ENCODE data around the gene ZNF423. TPM values are rescaled to one million over a fixed set of nuclear protein-coding genes. Genes with fewer than 3 reads are reported as not detected.

ZNF423 gene
- total and polyA plus RNA-seq, 2 experiments from 2014 or later: 14.9 to 41.8 TPM

DNA sequence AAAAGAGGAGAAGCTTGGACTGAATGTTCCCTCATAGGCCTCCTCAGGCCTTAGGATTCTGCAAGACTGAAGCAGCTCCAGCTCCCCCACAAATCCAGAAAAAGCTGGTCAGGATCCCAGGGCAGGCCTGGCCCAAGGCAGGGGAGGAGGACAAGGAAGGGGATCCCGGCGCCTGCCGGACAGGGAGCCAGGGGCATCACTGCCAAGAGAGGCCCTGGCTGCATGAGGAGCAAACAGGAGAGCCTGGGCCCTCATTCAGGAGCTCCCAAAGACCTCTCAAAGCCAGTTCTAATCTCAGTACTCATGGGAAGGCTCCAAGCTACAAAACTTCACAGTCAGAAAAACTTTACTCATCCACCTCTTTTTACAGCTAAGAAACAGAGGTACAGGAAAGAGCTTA, 67.3 kb downstream of the ZNF423 start:
- Mint-ChIP-seq H3K4me3 (no peak overlapping the region), H3K9me3 (no peaks in the 10 kb centered on the region; the same call in 2 of the 3 replicates), H3K4me1 (peaks cover 31% of the 10 kb centered on the region), H3K27me3 (ENCODE audit: insufficient read depth, low read depth, poor library complexity) (peaks cover 11% of the 10 kb centered on the region), H3K27ac (no peak overlapping the region), H3K36me3 (ENCODE audit: low read depth) (peaks cover 9% of the 10 kb centered on the region; the same call in 2 of the 3 replicates)
- Histone ChIP-seq H3K9me2 (ENCODE audit: insufficient read depth) (no peaks in the 10 kb centered on the region), H3K4me3 (no peak overlapping the region), H3K4me2 (no peak overlapping the region), H3F3A (replicated peaks; ENCODE audit: low read depth) (no peaks in the 10 kb centered on the region), H3K27ac (ENCODE audit: low read depth) (no peak overlapping the region), H3K27me3 (ENCODE audit: insufficient read depth) (no peaks in the 10 kb centered on the region), H3K36me3 (ENCODE audit: insufficient read depth) (no peaks in the 10 kb centered on the region), H3K79me2 (replicated peaks; ENCODE audit: insufficient read depth) (peaks cover 5% of the 10 kb centered on the region; the same call in 1 of the 2 replicates), H3K4me1 (ENCODE audit: insufficient read depth) (0 out of 2 replicates have a peak, but pooled peaks cover 6% of the 10 kb centered on the region), H2AFZ (no peak overlapping the region), H4K20me1 (replicated peaks; ENCODE audit: insufficient read depth) (no peaks in the 10 kb centered on the region; the same call in 1 of the 2 replicates)
- ATAC-seq (no peak), DNase-seq (ENCODE audit: low spot score) (no peak)
- TF ChIP-seq STAT1 (IDR thresholded peaks at IDR 0.05; ENCODE audit: unreplicated experiment): no peak

DNA sequence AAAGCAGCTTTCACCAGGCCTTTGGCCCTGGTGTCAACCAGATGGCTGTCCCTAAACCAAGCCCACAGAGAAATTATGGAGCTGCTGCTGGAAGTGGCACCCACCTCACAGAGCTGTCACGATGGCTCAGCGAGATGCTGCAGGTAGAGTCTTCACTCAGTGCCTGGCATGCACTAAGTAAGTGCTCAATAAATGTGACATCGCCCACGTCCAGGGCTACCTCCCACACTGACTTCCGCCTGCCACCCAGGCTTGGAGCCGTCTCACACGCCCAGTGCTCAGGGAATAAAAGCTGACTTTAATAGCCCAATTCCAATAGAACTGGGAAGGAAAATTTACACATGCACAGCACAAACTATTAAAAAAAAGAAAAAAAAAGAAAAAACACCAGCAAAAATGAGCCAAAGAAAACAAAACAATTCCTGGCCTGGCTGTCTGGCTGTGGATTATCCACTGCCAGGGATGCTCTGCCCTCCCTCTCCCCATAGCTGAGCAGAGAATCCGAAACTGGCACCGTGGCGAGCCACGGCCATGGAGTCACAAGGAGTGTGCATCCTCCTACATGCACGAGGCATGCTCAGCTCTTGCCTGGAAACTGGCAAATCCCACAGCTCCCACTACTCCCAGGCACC, 68.9 kb downstream of the ZNF423 start:
- peaks cover 5% of the 10 kb centered on the region; the same call in 1 of the 2 replicates for H3K79me2 ChIP-seq (replicated peaks; ENCODE audit: insufficient read depth)
- H3K4me3 ChIP-seq: no peak overlapping the region
- ATAC-seq (no peak), DNase-seq (ENCODE audit: low spot score) (no peak)
- Mint-ChIP-seq H3K4me3 (no peak overlapping the region), H3K27ac (no peak overlapping the region), H3K36me3 (ENCODE audit: low read depth) (peaks cover 15% of the 10 kb centered on the region; the same call in 2 of the 3 replicates), H3K27me3 (ENCODE audit: insufficient read depth, low read depth, poor library complexity) (peaks cover 9% of the 10 kb centered on the region), H3K4me1 (peaks cover 27% of the 10 kb centered on the region), H3K9me3 (no peaks in the 10 kb centered on the region; the same call in 2 of the 3 replicates)
- no peak overlapping the region for H3K4me2 ChIP-seq
- H3K36me3 ChIP-seq (ENCODE audit: insufficient read depth): no peaks in the 10 kb centered on the region
- no peak overlapping the region for H2AFZ ChIP-seq
- H3F3A ChIP-seq (replicated peaks; ENCODE audit: low read depth): no peaks in the 10 kb centered on the region
- H3K4me1 ChIP-seq (ENCODE audit: insufficient read depth): 0 out of 2 replicates have a peak, but pooled peaks cover 6% of the 10 kb centered on the region
- no peak overlapping the region for H3K27ac ChIP-seq (ENCODE audit: low read depth)
- H3K9me2 ChIP-seq (ENCODE audit: insufficient read depth): no peaks in the 10 kb centered on the region
- TF ChIP-seq EZH2phosphoT487 (IDR thresholded peaks at IDR 0.05; ENCODE audit: unreplicated experiment): no peak
- TF ChIP-seq, protein P1, sequence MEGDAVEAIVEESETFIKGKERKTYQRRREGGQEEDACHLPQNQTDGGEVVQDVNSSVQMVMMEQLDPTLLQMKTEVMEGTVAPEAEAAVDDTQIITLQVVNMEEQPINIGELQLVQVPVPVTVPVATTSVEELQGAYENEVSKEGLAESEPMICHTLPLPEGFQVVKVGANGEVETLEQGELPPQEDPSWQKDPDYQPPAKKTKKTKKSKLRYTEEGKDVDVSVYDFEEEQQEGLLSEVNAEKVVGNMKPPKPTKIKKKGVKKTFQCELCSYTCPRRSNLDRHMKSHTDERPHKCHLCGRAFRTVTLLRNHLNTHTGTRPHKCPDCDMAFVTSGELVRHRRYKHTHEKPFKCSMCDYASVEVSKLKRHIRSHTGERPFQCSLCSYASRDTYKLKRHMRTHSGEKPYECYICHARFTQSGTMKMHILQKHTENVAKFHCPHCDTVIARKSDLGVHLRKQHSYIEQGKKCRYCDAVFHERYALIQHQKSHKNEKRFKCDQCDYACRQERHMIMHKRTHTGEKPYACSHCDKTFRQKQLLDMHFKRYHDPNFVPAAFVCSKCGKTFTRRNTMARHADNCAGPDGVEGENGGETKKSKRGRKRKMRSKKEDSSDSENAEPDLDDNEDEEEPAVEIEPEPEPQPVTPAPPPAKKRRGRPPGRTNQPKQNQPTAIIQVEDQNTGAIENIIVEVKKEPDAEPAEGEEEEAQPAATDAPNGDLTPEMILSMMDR (conservative IDR thresholded peaks at IDR 0.05; ENCODE audit: low read depth in 2 of 2): no peak
- no peak for TF ChIP-seq ZNF114 (CRISPR knock-in tag; IDR thresholded peaks at IDR 0.05)
- no peak for TF ChIP-seq POLR2AphosphoS5 (IDR thresholded peaks at IDR 0.05; ENCODE audit: low read depth)
- TF ChIP-seq, protein P2, sequence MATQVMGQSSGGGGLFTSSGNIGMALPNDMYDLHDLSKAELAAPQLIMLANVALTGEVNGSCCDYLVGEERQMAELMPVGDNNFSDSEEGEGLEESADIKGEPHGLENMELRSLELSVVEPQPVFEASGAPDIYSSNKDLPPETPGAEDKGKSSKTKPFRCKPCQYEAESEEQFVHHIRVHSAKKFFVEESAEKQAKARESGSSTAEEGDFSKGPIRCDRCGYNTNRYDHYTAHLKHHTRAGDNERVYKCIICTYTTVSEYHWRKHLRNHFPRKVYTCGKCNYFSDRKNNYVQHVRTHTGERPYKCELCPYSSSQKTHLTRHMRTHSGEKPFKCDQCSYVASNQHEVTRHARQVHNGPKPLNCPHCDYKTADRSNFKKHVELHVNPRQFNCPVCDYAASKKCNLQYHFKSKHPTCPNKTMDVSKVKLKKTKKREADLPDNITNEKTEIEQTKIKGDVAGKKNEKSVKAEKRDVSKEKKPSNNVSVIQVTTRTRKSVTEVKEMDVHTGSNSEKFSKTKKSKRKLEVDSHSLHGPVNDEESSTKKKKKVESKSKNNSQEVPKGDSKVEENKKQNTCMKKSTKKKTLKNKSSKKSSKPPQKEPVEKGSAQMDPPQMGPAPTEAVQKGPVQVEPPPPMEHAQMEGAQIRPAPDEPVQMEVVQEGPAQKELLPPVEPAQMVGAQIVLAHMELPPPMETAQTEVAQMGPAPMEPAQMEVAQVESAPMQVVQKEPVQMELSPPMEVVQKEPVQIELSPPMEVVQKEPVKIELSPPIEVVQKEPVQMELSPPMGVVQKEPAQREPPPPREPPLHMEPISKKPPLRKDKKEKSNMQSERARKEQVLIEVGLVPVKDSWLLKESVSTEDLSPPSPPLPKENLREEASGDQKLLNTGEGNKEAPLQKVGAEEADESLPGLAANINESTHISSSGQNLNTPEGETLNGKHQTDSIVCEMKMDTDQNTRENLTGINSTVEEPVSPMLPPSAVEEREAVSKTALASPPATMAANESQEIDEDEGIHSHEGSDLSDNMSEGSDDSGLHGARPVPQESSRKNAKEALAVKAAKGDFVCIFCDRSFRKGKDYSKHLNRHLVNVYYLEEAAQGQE (IDR thresholded peaks at IDR 0.05; ENCODE audit: unreplicated experiment): no peak
- no peaks in the 10 kb centered on the region; the same call in 1 of the 2 replicates for H4K20me1 ChIP-seq (replicated peaks; ENCODE audit: insufficient read depth)
- no peaks in the 10 kb centered on the region for H3K27me3 ChIP-seq (ENCODE audit: insufficient read depth)
